GM19438 (cell line): Measurements from ENCODE around the gene PBX1.

ENCODE experiments used
- ATAC-seq: cut with Tn5 transposase; IDR thresholded peaks from one replicate; pipeline ENCODE4 v1.9.1; 2021; ENCODE audit warnings: low read depth; ENCODE audit not compliant: unreplicated experiment

The PBX1 gene

GRCh38 chr1:164611754-164612642 is 53.0 kb downstream of the PBX1 start:
- no peak for ATAC-seq

- no peak for ATAC-seq
Measured at GRCh38 chr1:164613176-164613575, 54.2 kb downstream of the PBX1 start.

- no peak for ATAC-seq
Measured at GRCh38 chr1:164614316-164614715, 55.3 kb downstream of the PBX1 start.

- no peak for ATAC-seq
Measured at GRCh38 chr1:164617377-164618201, 58.6 kb downstream of the PBX1 start.

- ATAC-seq, result no peak
Measured at GRCh38 chr1:164618202-164618564, 59.2 kb downstream of the PBX1 start.

- ATAC-seq, result no peak
Measured at GRCh38 chr1:164619006-164619784, 60.2 kb downstream of the PBX1 start.

GRCh38 chr1:164622068-164622845 is 63.3 kb downstream of the PBX1 start:
- ATAC-seq, result no peak

- no peak for ATAC-seq
Measured at GRCh38 chr1:164623805-164624204, 64.8 kb downstream of the PBX1 start.

GRCh38 chr1:164624400-164624799 is 65.4 kb downstream of the PBX1 start:
- no peak for ATAC-seq

GRCh38 chr1:164625004-164625617 is 66.1 kb downstream of the PBX1 start:
- no peak for ATAC-seq

GRCh38 chr1:164628772-164629171 is 69.8 kb downstream of the PBX1 start:
- no peak for ATAC-seq

GRCh38 chr1:164629971-164630370 is 71.0 kb downstream of the PBX1 start:
- ATAC-seq, result no peak

- ATAC-seq, result no peak
Measured at GRCh38 chr1:164630626-164631396, 71.8 kb downstream of the PBX1 start.

- ATAC-seq, result no peak
Measured at GRCh38 chr1:164631751-164632150, 72.8 kb downstream of the PBX1 start.

GRCh38 chr1:164633997-164634396 is 75.0 kb downstream of the PBX1 start:
- no peak for ATAC-seq

GRCh38 chr1:164635059-164635802 is 76.2 kb downstream of the PBX1 start:
- ATAC-seq, result no peak

- no peak for ATAC-seq
Measured at GRCh38 chr1:164635803-164636731, 77.1 kb downstream of the PBX1 start.
